A673 (cell line): ENCODE measurements around the gene CREB5. TPM values are rescaled to one million over a fixed set of nuclear protein-coding genes. Genes with fewer than 3 reads are reported as not detected.

Source experiments
- BruUV-seq: library from RNA; stranded (reverse); fragments of 400-500 nt; replicated peaks from 2 replicates; lab custom pipeline; 2021; lab: Mats Ljungman, UMichigan
- CTCF ChIA-PET: fragments of 300-600 bp; sonication (Branson Sonifier 250); formaldehyde crosslinking; loops from one replicate; lab custom pipeline; 2022; ENCODE audit warnings: antibody characterized with exemption; lab: Charles Lee
- POLR2A ChIA-PET: fragments of 300-600 bp; sonication (Branson Sonifier 250); formaldehyde crosslinking; loops from one replicate; lab custom pipeline; 2022; ENCODE audit warnings: antibody characterized with exemption; ENCODE audit not compliant: low non-redundant PET; lab: Charles Lee
- DNase-seq: peaks from one replicate; pipeline ENCODE4 v3.0.0-alpha.2; 2015; ENCODE audit warnings: low spot score
- H3K27ac ChIP-seq: fragments of 200-600 bp; sonication (generic); 2 replicates; pipeline ENCODE4 v1.5.1; 2016; ENCODE audit warnings: mixed run types, low read depth, mild to moderate bottlenecking, mixed read lengths, antibody characterized with exemption, low read length; ENCODE audit not compliant: poor library complexity, severe bottlenecking
- H3K27me3 ChIP-seq: fragments of 200-600 bp; sonication (generic); replicated peaks from 2 replicates; pipeline ENCODE4 v1.6.1; 2017; ENCODE audit warnings: mixed run types, low read depth, mild to moderate bottlenecking, mixed read lengths, antibody characterized with exemption, low read length; ENCODE audit not compliant: insufficient read depth, poor library complexity
- H3K36me3 ChIP-seq: fragments of 200-600 bp; sonication (generic); 2 replicates; pipeline ENCODE4 v1.6.1; 2016; ENCODE audit warnings: mixed run types, mild to moderate bottlenecking, mixed read lengths, antibody characterized with exemption, low read length; ENCODE audit not compliant: insufficient read depth, poor library complexity, severe bottlenecking
- H3K4me1 ChIP-seq: fragments of 200-600 bp; sonication (generic); 2 replicates; pipeline ENCODE4 v1.6.1; 2017; ENCODE audit warnings: mixed run types, mild to moderate bottlenecking, mixed read lengths, antibody characterized with exemption, low read length; ENCODE audit not compliant: insufficient read depth, poor library complexity, severe bottlenecking
- H3K4me3 ChIP-seq: fragments of 200-600 bp; sonication (generic); 2 replicates; pipeline ENCODE4 v1.5.1; 2016; ENCODE audit warnings: low read depth, mixed run types, mild to moderate bottlenecking, mixed read lengths, low read length; ENCODE audit not compliant: poor library complexity, severe bottlenecking
- H3K9me3 ChIP-seq: fragments of 200-600 bp; sonication (generic); 2 replicates; pipeline ENCODE4 v1.6.1; 2016; ENCODE audit warnings: mixed run types, low read depth, mild to moderate bottlenecking, mixed read lengths, antibody characterized with exemption, low read length; ENCODE audit not compliant: poor library complexity, severe bottlenecking
- EZH2 ChIP-seq: fragments of 200-600 bp; sonication (generic); IDR thresholded peaks from 2 replicates; pipeline ENCODE4 v1.6.1; 2017; ENCODE audit warnings: borderline replicate concordance, low read depth, mild to moderate bottlenecking, mixed read lengths, antibody characterized with exemption, low read length; ENCODE audit not compliant: poor library complexity, severe bottlenecking
- intact Hi-C: fragments of 100-400 bp; cut with micrococcal nuclease; formaldehyde crosslinking; loops from one replicate; pipeline ENCODE4 v1.10.0; 2022; ENCODE audit not compliant: unreplicated experiment
- total RNA-seq: library from RNA; stranded (reverse); gene quantifications from 2 replicates; pipeline ENCODE4 v1.2.3, GENCODE V29; 2021
- TF ChIP-seq, protein P1 (sequence below): fragments of 300-800, 200-600 bp; sonication (generic); conservative IDR thresholded peaks from 2 replicates; pipeline ENCODE4 v1.5.1; 2017; ENCODE audit warnings: low read depth, mild to moderate bottlenecking, antibody characterized with exemption, low read length, moderate library complexity, mixed read lengths

The CREB5 gene
- total RNA-seq, 1 experiment from 2014 or later, result 10.3 TPM

DNA sequence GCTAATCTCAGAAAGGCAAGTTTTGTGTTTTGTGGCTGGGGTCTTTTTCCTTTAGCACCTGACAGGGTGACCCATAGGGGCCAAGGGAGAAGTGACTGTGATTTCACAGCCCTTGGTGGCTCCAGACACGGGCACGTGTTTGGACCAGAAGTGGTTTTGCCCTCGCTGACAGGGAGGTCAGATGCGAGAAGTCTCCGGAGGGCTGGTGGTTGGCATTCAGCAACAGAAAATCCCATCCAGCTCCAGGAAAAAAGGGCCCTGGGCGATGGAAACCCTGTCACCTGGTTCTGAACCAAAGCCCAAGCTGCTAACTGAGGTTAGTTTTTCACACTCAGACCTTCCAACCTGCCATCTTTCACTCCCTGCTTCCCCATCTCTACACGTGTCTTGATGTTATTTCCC lies 272.9 kb downstream of the CREB5 start:
- peaks cover 22% of the 10 kb centered on the region for H3K4me1 ChIP-seq
- H3K36me3 ChIP-seq, result no peaks in the 10 kb centered on the region
- BruUV-seq, result TSS peak; percentile 89
- POLR2A ChIA-PET, result interaction anchor here (0.7 kb wide), 2 partner anchors 10 to 16 kb away, joined by 3 to 7 read pairs; no protein-coding TSS in a partner anchor
- intact Hi-C loops, result no loop called here
- DNase-seq, result no peak
- peak overlapping the region; percentile 93 for H3K27ac ChIP-seq
- no peaks in the 10 kb centered on the region for H3K27me3 ChIP-seq
- CTCF ChIA-PET, result no interaction called here
- no peaks in the 10 kb centered on the region for H3K9me3 ChIP-seq
- no peak overlapping the region for H3K4me3 ChIP-seq
- no peak for TF ChIP-seq EZH2
- TF ChIP-seq, protein P1, sequence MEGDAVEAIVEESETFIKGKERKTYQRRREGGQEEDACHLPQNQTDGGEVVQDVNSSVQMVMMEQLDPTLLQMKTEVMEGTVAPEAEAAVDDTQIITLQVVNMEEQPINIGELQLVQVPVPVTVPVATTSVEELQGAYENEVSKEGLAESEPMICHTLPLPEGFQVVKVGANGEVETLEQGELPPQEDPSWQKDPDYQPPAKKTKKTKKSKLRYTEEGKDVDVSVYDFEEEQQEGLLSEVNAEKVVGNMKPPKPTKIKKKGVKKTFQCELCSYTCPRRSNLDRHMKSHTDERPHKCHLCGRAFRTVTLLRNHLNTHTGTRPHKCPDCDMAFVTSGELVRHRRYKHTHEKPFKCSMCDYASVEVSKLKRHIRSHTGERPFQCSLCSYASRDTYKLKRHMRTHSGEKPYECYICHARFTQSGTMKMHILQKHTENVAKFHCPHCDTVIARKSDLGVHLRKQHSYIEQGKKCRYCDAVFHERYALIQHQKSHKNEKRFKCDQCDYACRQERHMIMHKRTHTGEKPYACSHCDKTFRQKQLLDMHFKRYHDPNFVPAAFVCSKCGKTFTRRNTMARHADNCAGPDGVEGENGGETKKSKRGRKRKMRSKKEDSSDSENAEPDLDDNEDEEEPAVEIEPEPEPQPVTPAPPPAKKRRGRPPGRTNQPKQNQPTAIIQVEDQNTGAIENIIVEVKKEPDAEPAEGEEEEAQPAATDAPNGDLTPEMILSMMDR, result no peak

DNA sequence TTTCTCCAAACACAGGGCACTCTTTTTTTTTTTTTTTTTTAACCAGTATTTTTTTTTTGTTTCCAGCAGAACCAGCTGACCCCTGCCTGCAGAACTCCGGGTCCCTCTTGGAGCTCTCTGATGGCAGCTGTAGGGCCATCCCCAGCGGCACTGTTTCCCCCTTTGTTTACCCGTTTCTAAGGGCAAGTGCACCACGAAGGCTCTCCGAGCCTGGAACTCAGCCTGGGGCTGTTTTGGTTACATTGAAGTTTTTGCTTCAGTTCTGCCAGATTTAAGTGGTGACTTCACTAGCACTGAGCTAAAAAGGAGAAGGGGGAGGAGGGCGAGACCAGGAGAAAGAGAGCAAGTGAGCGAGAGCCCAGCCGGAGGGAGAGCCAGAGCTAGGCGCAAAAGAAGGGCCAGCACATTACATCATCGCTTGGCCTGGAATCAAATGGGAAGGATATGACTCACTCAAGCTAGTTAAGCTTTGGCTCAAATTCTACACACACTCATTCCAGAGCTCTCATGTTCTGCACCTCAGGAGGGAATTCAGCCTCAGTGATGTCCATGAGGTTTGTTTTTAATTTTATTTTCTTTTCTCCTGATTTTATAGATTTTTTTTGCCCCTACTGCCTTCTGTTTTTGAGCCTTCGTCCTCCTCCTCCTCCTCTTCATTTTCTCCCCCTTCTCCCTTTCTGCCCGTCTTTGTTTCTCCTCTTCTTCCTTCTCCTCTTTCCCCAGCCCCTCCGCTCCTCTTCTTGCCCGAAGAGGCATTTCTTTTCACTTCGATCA lies 273.5 kb downstream of the CREB5 start:
- Histone ChIP-seq H3K27me3 (no peaks in the 10 kb centered on the region), H3K9me3 (no peaks in the 10 kb centered on the region), H3K4me3 (peak overlapping the region; percentile 61), H3K4me1 (peaks cover 22% of the 10 kb centered on the region), H3K36me3 (no peaks in the 10 kb centered on the region), H3K27ac (peak overlapping the region; percentile 93)
- POLR2A ChIA-PET, result interaction anchor here (0.7 kb wide), 4 partner anchors 10 to 521 kb away, joined by 3 to 9 read pairs (median 8); no protein-coding TSS in a partner anchor
- TF ChIP-seq, protein P1, result no peak
- TF ChIP-seq EZH2, result no peak
- intact Hi-C loops, result no loop called here
- CTCF ChIA-PET, result interaction anchor here (0.6 to 0.7 kb wide), 2 partner anchors 34 to 236 kb away, joined by 3 to 7 read pairs; no protein-coding TSS in a partner anchor
- DNase-seq, result peak; percentile 97
- no TSS peak for BruUV-seq

DNA sequence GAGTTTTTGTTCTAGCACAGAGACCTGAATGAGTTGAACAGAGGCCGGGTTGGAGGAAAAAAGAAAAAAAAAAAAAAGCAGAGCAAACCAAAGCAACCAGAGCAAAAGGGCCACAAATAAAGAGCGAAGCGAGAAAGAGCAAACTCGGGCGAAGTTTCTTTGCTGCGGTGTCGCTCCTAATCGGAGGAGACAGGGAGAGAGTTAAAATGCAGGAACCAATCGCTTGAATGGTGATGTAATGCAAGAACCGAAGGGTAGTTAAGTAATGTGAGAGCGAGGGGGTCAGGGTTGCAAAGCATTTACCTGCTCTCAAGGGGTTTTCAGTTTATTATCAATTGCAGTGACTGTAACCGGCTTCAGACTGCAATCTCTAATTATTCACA lies 274.1 kb downstream of the CREB5 start:
- Histone ChIP-seq H3K4me3 (peak overlapping the region; percentile 61), H3K27ac (peak overlapping the region; percentile 93), H3K36me3 (no peaks in the 10 kb centered on the region), H3K9me3 (no peaks in the 10 kb centered on the region), H3K4me1 (peaks cover 22% of the 10 kb centered on the region), H3K27me3 (no peaks in the 10 kb centered on the region)
- POLR2A ChIA-PET, result interaction anchor here (0.7 kb wide), 2 partner anchors 171 to 521 kb away, joined by 8 to 9 read pairs; no protein-coding TSS in a partner anchor
- peak; percentile 84 for DNase-seq
- intact Hi-C loops, result no loop called here
- CTCF ChIA-PET, result interaction anchor here (0.7 kb wide), 1 partner anchor 236 kb away, joined by 3 read pairs; no protein-coding TSS in a partner anchor
- no peak for TF ChIP-seq EZH2
- TF ChIP-seq, protein P1, result no peak
- TSS peak; percentile 80 for BruUV-seq
